HL-60 (cell line): ENCODE data around the gene KLHL33.

Experiments used
- CTCF ChIP-seq: IDR thresholded peaks from one replicate; pipeline ENCODE4 v1.5.1; 2011; ENCODE audit warnings: low read length, control low read depth, inconsistent platforms; ENCODE audit not compliant: insufficient read depth
- GABPA ChIP-seq: IDR thresholded peaks from 2 replicates; pipeline ENCODE4 v1.6.1; 2012; ENCODE audit warnings: low read depth
- POLR2AphosphoS5 ChIP-seq: IDR thresholded peaks from 2 replicates; pipeline ENCODE4 v1.6.1; 2012; ENCODE audit warnings: low read depth
- REST ChIP-seq: IDR thresholded peaks from 2 replicates; pipeline ENCODE4 v1.6.1; 2012; ENCODE audit warnings: low read depth; ENCODE audit not compliant: insufficient replicate concordance
- SPI1 ChIP-seq: IDR thresholded peaks from 2 replicates; pipeline ENCODE4 v1.6.1; 2012; ENCODE audit warnings: low read depth, mild to moderate bottlenecking, borderline replicate concordance

- TF ChIP-seq CTCF (no peak), POLR2AphosphoS5 (no peak), GABPA (no peak), SPI1 (no peak), REST (no peak)
Measured at GRCh38 chr14:20421267-20421666, 14.7 kb downstream of the KLHL33 start.
